Cerebellar nuclear complex (tissue), 1 donor: ENCODE measurements around the gene CDH4.

ENCODE experiments used
- DNase-seq, 2 experiments: peaks; one replicate each; lab custom pipeline; 2025; lab: John Stamatoyannopoulos, UW

Gene CDH4

DNA sequence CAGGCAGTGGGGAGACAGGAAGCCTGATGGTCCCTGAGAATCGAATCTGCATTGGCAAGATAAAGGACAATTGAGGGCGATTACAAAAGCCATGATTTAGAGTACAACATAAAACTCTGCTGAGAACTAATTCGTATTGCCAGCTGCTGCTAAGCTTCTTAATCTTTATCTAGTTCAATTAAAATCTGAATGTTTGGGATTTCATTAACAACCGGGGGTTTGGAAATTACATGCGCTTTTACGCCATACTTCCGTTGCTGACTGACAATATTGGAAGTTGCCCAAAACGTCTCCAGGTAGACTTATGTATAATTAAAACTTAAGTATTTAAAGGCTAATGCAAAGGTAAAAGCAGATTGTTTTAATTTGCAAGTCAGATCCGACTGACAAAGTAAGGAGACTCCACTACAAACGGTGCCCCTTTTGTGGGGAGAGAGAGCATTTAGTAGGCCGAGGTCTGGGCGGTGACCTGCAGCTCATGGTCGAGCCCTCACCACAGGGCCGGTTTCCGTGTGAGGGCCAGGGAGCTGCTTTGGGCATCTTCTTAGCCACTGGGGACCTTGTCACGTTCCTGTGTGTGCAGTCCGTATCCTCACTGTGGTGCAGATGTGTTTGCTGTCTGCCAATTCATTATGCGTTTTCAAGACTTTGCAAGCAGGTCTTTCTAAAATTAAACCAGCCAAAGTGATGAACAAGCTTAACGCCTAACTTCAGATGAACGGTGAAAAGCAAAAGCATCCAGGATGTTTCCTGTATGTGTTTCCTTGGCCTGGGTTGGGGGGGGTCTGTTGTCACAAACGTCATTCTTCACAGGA is 49.9 kb downstream of the CDH4 start:
- no peak for DNase-seq

DNA sequence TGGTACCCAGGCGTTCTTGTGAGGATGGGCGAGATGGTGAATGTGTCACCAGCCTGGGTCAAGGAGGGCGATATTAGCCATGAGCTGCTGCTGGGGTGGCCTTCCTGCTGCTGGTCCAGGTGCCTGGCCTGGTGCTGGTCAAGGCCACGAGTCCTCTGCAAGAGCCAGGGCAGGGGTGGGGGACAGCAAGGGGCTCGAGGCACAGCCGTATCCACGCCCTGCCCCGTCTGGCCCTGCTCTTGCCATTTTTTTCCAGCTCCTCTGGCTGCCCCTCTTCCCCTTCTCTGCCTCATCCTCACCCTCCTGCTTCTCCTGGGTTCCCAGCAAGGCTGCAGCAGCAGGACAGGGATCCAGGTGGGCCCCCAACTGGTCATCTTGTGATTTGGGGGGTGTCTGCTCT is 51.2 kb downstream of the CDH4 start:
- no peak for DNase-seq

DNA sequence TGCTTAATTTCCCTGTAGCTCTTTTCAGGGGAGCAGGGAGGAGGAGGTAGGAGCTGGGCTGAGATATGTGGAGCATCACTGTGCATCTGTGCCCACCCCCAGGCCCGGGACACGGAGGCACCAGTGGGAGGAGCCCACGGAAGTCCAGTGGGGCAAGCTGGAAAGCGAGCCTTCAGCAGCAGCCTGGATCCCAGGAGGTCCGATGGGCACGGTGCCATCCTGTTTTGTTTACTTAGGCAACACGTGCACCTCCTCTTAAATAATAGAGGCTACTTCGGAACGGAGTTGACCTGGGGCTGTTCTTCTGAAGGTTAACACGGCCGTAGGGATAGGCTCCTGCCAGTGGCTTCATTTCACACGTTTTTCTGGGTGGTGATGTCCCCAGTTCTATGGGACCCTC is 51.6 kb downstream of the CDH4 start:
- no peak for DNase-seq

- no peak for DNase-seq
Observed at GRCh38 chr20:61304750-61305149, 52.7 kb downstream of the CDH4 start.

GRCh38 chr20:61306937-61307475 is 54.9 kb downstream of the CDH4 start:
- no peak for DNase-seq

GRCh38 chr20:61307686-61308476 is 55.8 kb downstream of the CDH4 start:
- DNase-seq: no peak

- no peak for DNase-seq
Observed at GRCh38 chr20:61308477-61308774, 56.4 kb downstream of the CDH4 start.

GRCh38 chr20:61310954-61311353 is 58.9 kb downstream of the CDH4 start:
- no peak for DNase-seq

DNA sequence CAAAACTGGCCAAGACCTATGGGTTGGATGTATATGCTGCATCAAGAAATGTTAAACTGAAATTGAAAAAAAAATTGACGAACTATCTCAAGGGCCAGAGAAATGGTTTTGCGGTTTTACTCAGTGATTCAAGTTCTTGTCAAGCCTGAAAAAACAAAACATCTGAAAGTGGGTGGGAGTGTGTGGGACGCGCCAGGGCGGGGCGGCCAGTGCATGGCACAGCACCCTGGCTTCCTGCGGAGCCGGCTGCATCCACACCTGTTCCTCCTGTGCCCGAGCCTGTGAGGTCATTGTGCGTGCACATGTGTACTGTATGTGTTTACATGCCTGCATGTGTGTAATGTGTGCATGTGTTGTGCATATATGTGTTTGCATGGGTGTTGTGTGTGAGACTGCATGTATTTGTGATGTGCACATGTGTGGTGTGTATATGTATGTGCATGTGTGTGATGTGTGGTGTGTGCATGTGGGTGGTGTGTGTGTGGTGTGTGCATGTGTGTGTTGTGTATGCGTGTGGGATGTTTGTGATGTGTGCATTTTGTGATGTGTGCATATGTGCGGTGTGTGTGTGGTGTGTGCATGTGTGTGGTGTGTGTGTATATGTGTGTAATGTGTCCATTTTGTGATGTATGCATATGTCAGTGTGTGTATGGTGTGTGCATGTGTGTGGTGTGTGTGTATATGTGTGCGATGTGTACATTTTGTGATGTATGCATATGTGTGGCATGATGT is 59.8 kb downstream of the CDH4 start:
- DNase-seq: no peak

GRCh38 chr20:61312925-61313324 is 60.9 kb downstream of the CDH4 start:
- DNase-seq: no peak

DNA sequence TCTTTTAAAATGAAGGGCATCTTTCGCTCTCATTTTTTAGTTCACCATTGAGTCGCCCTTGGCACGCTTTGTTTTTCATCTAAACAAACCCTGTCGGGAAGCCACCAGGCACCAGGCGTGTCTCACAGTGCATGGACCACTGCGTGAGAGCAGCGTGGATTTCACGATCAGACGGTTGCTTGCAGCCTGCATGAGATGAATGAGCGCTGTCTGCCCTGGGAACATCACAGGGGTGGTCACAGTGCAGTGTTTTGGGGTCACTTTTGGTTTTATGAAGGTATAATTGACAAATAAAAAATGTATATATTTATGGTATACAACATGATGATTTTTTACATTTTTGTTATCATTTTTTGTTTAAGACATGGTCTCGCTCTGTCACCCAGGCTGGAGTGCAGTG is 61.3 kb downstream of the CDH4 start:
- no peak for DNase-seq

DNA sequence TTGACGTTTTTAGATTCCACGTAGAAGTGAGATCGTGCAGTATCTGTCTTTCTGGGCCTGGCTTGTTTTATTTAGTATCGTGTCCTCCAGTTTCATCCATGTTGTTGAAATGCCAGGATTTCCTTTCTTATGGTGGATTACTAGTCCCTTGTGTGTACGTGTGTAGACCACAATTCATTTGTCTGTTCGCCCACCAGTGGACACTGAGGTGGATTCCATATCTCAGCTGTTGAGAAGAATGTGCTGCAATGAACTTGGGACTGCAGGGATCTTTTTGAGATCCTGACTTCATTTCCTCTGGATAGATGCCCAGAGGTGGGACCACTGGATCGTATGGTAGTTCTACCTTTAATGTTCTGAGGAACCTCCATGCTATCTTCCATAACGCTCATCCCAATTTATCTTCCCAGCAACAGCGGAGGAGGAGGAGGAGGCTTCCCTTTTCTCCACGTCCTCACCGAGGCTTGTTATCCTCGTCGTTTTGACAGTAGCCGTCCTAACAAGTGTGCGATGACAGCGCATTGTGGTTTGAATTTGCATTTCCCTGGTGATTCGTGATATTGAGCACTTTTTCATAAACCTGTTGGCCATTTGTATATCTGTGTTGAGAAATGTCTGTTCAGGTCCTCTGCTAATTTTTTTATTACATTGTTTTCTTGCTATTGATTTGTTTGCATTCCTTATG is 62.4 kb downstream of the CDH4 start:
- DNase-seq: no peak

GRCh38 chr20:61315319-61315718 is 63.3 kb downstream of the CDH4 start:
- no peak for DNase-seq

DNA sequence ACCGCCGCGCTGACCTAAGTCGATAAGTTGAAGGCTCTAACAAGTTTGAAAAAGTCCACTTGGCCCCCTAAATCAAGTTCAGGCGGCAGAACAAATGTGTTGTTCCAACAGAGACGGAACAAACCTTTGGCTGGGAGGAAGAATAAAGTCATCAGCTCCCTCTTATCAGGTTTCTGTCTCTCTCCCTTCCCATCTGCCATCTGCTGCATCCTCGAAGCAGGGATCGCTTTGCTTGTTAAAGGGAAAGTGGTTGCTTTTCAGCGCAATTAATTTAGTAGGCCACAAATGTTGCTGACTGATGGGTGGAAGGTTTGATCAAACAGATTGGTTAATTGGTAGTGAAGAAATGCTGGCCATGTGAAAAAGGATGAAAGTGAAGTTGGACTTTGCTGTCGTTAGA is 64.3 kb downstream of the CDH4 start:
- no peak for DNase-seq

DNA sequence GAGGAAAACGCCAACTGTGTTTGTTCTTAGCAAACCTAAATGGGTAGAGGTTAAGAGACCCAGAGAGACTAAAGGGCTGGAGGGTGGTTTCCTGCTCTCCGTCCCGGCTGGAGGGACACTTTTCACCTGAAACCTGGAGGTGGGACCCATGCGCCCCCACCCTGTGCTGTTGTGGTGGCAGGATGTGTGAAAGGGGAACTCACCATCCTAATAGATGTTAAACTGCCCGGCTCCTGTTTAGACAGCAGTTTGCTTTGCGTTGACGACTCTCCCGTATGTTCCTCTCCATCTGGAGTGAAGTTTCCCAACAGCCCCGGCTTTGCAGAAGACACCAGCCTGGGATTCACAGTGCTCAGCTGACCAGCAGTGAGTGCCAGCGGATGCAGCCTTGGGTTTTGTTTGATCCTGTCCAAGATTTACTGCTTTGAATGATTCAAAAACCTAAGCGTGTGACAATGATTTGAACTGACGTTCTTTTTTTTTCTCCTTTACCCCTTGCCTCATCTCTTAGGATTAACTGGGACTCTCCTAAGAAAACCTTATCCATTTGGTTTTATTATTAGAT is 66.0 kb downstream of the CDH4 start:
- DNase-seq: no peak

DNA sequence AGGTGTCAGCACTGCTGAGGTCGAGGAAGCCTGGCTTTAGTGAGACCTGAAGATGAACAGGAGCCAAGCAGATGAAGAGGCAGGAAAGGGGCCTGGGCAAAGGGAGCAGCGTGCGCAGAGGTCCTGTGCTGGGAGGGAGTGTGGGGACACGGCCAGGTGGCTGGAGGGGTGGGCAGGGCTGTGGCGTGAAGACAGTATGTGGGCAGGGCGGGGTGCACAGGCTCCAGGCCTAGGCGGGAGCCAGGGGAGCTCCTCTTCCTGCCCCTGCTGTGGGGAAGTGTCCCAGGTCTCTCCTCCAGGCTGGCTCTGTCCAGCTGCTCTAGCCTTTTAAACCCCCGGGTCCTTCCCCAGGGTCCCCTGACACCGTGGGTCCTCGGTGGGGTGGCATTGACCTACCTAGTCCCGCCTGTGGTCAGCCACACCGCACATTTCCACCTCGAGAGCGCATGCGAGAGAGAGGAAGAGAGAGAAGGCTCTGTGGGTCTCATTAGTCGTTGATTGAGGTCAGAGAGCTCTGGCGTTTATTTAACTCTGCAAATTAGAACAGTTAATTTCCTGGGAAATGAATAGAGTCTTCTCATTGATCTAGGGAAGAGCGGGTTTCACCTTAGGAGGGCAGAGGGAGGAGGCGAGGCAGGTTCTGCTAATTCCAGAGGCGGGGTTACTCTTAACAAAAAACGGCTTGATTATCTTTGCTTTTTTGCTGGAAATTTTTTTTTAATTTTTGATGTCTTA is 68.8 kb downstream of the CDH4 start:
- no peak for DNase-seq

- DNase-seq: no peak
Observed at GRCh38 chr20:61321481-61321880, 69.4 kb downstream of the CDH4 start.

DNA sequence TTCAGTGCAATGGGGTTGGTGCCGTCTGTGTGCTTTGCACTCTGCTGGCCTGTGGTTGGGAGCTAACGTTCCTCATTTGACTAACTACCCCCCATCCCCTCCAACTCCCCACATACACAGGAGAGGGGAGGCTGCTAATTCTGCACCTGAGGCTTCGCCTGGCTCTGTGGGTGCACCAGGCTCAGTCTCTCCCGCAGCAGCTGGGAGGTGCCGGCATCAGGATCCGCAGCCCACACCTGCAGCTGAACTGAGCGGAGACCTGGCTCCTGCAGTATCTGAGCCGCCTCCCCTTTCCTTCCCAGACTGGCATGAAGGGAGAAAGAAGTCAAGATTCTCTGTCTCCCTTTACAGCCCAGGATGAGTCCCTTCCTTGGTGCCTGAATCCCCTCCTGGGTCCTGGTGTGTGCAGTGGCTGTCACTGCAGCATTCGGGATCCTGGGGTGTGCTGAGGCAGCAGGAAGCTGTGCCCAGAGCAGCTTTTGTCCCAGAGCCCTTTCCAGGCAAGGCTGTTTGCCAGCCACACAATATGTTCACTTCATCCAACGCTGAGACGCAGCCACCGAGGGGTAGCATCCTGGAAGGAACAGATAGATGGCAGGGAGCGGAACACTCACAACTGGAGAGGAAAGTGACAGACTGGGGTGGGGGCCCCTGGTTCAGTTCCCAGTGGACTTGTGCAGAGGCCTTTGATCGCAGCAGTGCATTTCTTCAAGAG is 70.2 kb downstream of the CDH4 start:
- no peak for DNase-seq

- no peak for DNase-seq
Observed at GRCh38 chr20:61324906-61325305, 72.8 kb downstream of the CDH4 start.

GRCh38 chr20:61325718-61326117 is 73.7 kb downstream of the CDH4 start:
- no peak for DNase-seq
